ENCODE data around the gene USB1.

- TF ChIP-seq CHD4 (IDR thresholded peaks at IDR 0.05; ENCODE audit: borderline replicate concordance) (no peak), SMC3 (IDR thresholded peaks at IDR 0.05) (no peak), CTCF (IDR thresholded peaks at IDR 0.05) (no peak), USF2 (IDR thresholded peaks at IDR 0.05) (no peak), SREBF2 (IDR thresholded peaks at IDR 0.05) (no peak), POLR2AphosphoS2 (conservative IDR thresholded peaks at IDR 0.05; ENCODE audit: low read length) (no peak), HMGXB4 (CRISPR knock-in tag; IDR thresholded peaks at IDR 0.05; ENCODE audit: borderline replicate concordance) (no peak), RAD21 (conservative IDR thresholded peaks at IDR 0.05 in 1 of 2, IDR thresholded peaks at IDR 0.05 in 1 of 2) (no peak), MAFK (IDR thresholded peaks at IDR 0.05; ENCODE audit: partially characterized antibody) (no peak), EP300 (IDR thresholded peaks at IDR 0.05) (no peak), KDM5A (IDR thresholded peaks at IDR 0.05) (no peak), JUN (IDR thresholded peaks at IDR 0.05) (no peak), MAX (IDR thresholded peaks at IDR 0.05) (no peak), RCOR1 (IDR thresholded peaks at IDR 0.05; ENCODE audit: low read depth, low read length) (no peak)
These were observed 41.8 kb downstream of the USB1 start for GRCh38 chr16:58042886-58043515.
